HFFc6 (cell line): Measurements from ENCODE around the gene PCDH17. TPM values are rescaled to one million over a fixed set of nuclear protein-coding genes. Genes with fewer than 3 reads are reported as not detected.

Source experiments
- DNase-seq: peaks from one replicate; pipeline ENCODE4 v3.0.0-alpha.2; 2018
- H3K27ac Mint-ChIP-seq: 2 replicates; pipeline ENCODE4 v1.8.0; 2020; ENCODE audit warnings: mild to moderate bottlenecking, mixed read lengths
- H3K27me3 Mint-ChIP-seq: 2 replicates; pipeline ENCODE4 v1.8.0; 2021; ENCODE audit warnings: mild to moderate bottlenecking, moderate library complexity, mixed read lengths; ENCODE audit not compliant: insufficient read depth
- H3K36me3 Mint-ChIP-seq: 2 replicates; pipeline ENCODE4 v1.8.0; 2021; ENCODE audit warnings: low read depth, mixed read lengths
- H3K4me1 Mint-ChIP-seq: 2 replicates; pipeline ENCODE4 v1.8.0; 2020; ENCODE audit warnings: low read depth, mixed read lengths
- H3K4me3 Mint-ChIP-seq: 2 replicates; pipeline ENCODE4 v1.8.0; 2020; ENCODE audit warnings: mild to moderate bottlenecking, moderate library complexity, mixed read lengths
- H3K9me3 Mint-ChIP-seq: 2 replicates; pipeline ENCODE4 v1.8.0; 2020; ENCODE audit warnings: mild to moderate bottlenecking, mixed read lengths
- CTCF ChIP-seq: fragments of 200-600 bp; sonication (generic); IDR thresholded peaks from 2 replicates; pipeline ENCODE4 v1.5.0; 2021; ENCODE audit warnings: antibody characterized with exemption, mild to moderate bottlenecking
- total RNA-seq, 6 experiments: library from RNA; stranded (reverse); fragmentation: NEBNext Ultra II Directional; extraction: Animal tissue kit (Norgen Biotek cat#: 25700); gene quantifications; 2 replicates in 1 of 6; 3 replicates in 5 of 6; pipeline ENCODE4 v1.2.3, GENCODE V29; 2021

The PCDH17 gene
- total RNA-seq, 6 experiments from 2014 or later: 0.05 TPM; not detected in 5

GRCh38 chr13:57675526-57675925 lies 44.0 kb downstream of the PCDH17 start:
- Mint-ChIP-seq H3K4me1 (no peaks in the 10 kb centered on the region), H3K27ac (no peak overlapping the region), H3K27me3 (no peaks in the 10 kb centered on the region)

GRCh38 chr13:57680609-57681008 lies 49.1 kb downstream of the PCDH17 start:
- Mint-ChIP-seq H3K4me1 (no peaks in the 10 kb centered on the region), H3K4me3 (no peak overlapping the region), H3K36me3 (no peaks in the 10 kb centered on the region), H3K27ac (no peak overlapping the region), H3K9me3 (peaks cover 18% of the 10 kb centered on the region), H3K27me3 (no peaks in the 10 kb centered on the region)
- no peak for DNase-seq
- no peak for TF ChIP-seq CTCF

More at GRCh38 chr13:57675526-57675925, 44.0 kb downstream of the PCDH17 start:
- no peaks in the 10 kb centered on the region for H3K36me3 Mint-ChIP-seq
- no peak for DNase-seq
- TF ChIP-seq CTCF: no peak
- H3K9me3 Mint-ChIP-seq: peaks cover 14% of the 10 kb centered on the region
- no peak overlapping the region for H3K4me3 Mint-ChIP-seq

GRCh38 chr13:57682128-57682716 lies 50.7 kb downstream of the PCDH17 start:
- TF ChIP-seq CTCF: no peak
- H3K27ac Mint-ChIP-seq: no peak overlapping the region
- no peaks in the 10 kb centered on the region for H3K27me3 Mint-ChIP-seq
- DNase-seq: no peak
- H3K36me3 Mint-ChIP-seq: no peaks in the 10 kb centered on the region
- no peak overlapping the region for H3K4me3 Mint-ChIP-seq
- H3K4me1 Mint-ChIP-seq: no peaks in the 10 kb centered on the region
- H3K9me3 Mint-ChIP-seq: peaks cover 21% of the 10 kb centered on the region

GRCh38 chr13:57698851-57699250 lies 67.3 kb downstream of the PCDH17 start:
- Mint-ChIP-seq H3K27ac (no peak overlapping the region), H3K27me3 (no peaks in the 10 kb centered on the region), H3K9me3 (peaks cover 16% of the 10 kb centered on the region), H3K4me1 (no peaks in the 10 kb centered on the region), H3K36me3 (no peaks in the 10 kb centered on the region), H3K4me3 (no peak overlapping the region)
- DNase-seq: no peak
- no peak for TF ChIP-seq CTCF

GRCh38 chr13:57704031-57704430 lies 72.5 kb downstream of the PCDH17 start:
- Mint-ChIP-seq H3K9me3 (peaks cover 5% of the 10 kb centered on the region), H3K36me3 (no peaks in the 10 kb centered on the region), H3K27ac (no peak overlapping the region), H3K27me3 (no peaks in the 10 kb centered on the region), H3K4me3 (no peak overlapping the region), H3K4me1 (no peaks in the 10 kb centered on the region)
- no peak for TF ChIP-seq CTCF
- no peak for DNase-seq

- peaks cover 14% of the 10 kb centered on the region for H3K9me3 Mint-ChIP-seq
- H3K4me1 Mint-ChIP-seq: no peaks in the 10 kb centered on the region
- no peak for DNase-seq
- TF ChIP-seq CTCF: no peak
- no peak overlapping the region for H3K4me3 Mint-ChIP-seq
- H3K36me3 Mint-ChIP-seq: no peaks in the 10 kb centered on the region
- H3K27me3 Mint-ChIP-seq: no peaks in the 10 kb centered on the region
- no peak overlapping the region for H3K27ac Mint-ChIP-seq
Observed at GRCh38 chr13:57716295-57716694, 84.8 kb downstream of the PCDH17 start.
